NCI-H2107 treated with DMSO at 0.1 percent for 48 hours (cell line): ENCODE measurements around the gene LCE6A.

Experiments used
- DNase-seq: peaks from one replicate; lab custom pipeline; 2025; ENCODE audit not compliant: unreplicated experiment; lab: John Stamatoyannopoulos, UW

Gene LCE6A

GRCh38 chr1:152842556-152842955, at the start of gene LCE6A:
Gene LCE6A, plus strand, starts transcription at chr1:152842856. Its CDS starts 665 bp downstream, at chr1:152843521.
- DNase-seq: no peak

GRCh38 chr1:152795686-152796085, 47.0 kb upstream of the LCE6A start:
- DNase-seq: no peak

GRCh38 chr1:152796421-152796820, 46.2 kb upstream of the LCE6A start, which contains the start of gene LCE1D:
Gene LCE1D, plus strand, starts transcription at chr1:152796721. Its CDS starts 1,074 bp downstream, at chr1:152797795.
- DNase-seq: no peak

GRCh38 chr1:152801333-152801732, 41.3 kb upstream of the LCE6A start:
- DNase-seq: no peak

- no peak for DNase-seq
Measured at GRCh38 chr1:152806576-152806975, 36.1 kb upstream of the LCE6A start, which contains the start of gene LCE1C. Gene LCE1C, minus strand, starts transcription at chr1:152806651. Its CDS starts 1,173 bp downstream, at chr1:152805478.

GRCh38 chr1:152811050-152811449, 31.6 kb upstream of the LCE6A start:
- DNase-seq: no peak

- no peak for DNase-seq
Measured at GRCh38 chr1:152811671-152812070, 31.0 kb upstream of the LCE6A start, which contains the start of gene LCE1B. Gene LCE1B, plus strand, starts transcription at chr1:152811971. Its CDS starts 476 bp downstream, at chr1:152812447.

GRCh38 chr1:152817309-152817708, 25.3 kb upstream of the LCE6A start:
- DNase-seq: no peak

GRCh38 chr1:152823294-152823693, 19.4 kb upstream of the LCE6A start:
- peak; percentile 9 for DNase-seq

GRCh38 chr1:152824964-152825363, 17.7 kb upstream of the LCE6A start:
- DNase-seq: no peak

GRCh38 chr1:152827173-152827572, 15.5 kb upstream of the LCE6A start, which contains the start of gene LCE1A:
Gene LCE1A, plus strand, starts transcription at chr1:152827473. Its CDS starts 0 bp downstream, at chr1:152827473.
- no peak for DNase-seq

GRCh38 chr1:152836870-152837269, 5.8 kb upstream of the LCE6A start:
- DNase-seq: no peak

GRCh38 chr1:152855661-152856060, 13.0 kb downstream of the LCE6A start:
- no peak for DNase-seq

- DNase-seq: no peak
Measured at GRCh38 chr1:152858062-152858461, 15.4 kb downstream of the LCE6A start.

- no peak for DNase-seq
Measured at GRCh38 chr1:152859696-152860095, 17.0 kb downstream of the LCE6A start, which contains the start of gene LCE7A. Gene LCE7A, plus strand, starts transcription at chr1:152859996. Its CDS starts 702 bp downstream, at chr1:152860698.

GRCh38 chr1:152860129-152860528, 17.5 kb downstream of the LCE6A start:
- no peak for DNase-seq

- no peak for DNase-seq
Measured at GRCh38 chr1:152861374-152861773, 18.7 kb downstream of the LCE6A start.

- DNase-seq: no peak
Measured at GRCh38 chr1:152864443-152864842, 21.8 kb downstream of the LCE6A start.

- DNase-seq: no peak
Measured at GRCh38 chr1:152866321-152866720, 23.7 kb downstream of the LCE6A start.

- DNase-seq: peak; percentile 59
Measured at GRCh38 chr1:152869808-152870419, 27.3 kb downstream of the LCE6A start.

- peak; percentile 21 for DNase-seq
Measured at GRCh38 chr1:152870831-152871730, 28.4 kb downstream of the LCE6A start.

- no peak for DNase-seq
Measured at GRCh38 chr1:152871731-152872126, 29.1 kb downstream of the LCE6A start.
